NCI-H128 (cell line): ENCODE data around the gene ATF6.
A peak's percentile ranks its signal among the peaks of the same experiment; 100 is the strongest.
"Not testable (repeated sequence)": the region's sequence is repeated elsewhere in the genome, so short reads cannot be mapped to it uniquely, and the experiment has no call there.

Experiments
- DNase-seq: peaks from one replicate; lab custom pipeline; 2025; ENCODE audit not compliant: unreplicated experiment; lab: John Stamatoyannopoulos, UW

Gene ATF6

DNA sequence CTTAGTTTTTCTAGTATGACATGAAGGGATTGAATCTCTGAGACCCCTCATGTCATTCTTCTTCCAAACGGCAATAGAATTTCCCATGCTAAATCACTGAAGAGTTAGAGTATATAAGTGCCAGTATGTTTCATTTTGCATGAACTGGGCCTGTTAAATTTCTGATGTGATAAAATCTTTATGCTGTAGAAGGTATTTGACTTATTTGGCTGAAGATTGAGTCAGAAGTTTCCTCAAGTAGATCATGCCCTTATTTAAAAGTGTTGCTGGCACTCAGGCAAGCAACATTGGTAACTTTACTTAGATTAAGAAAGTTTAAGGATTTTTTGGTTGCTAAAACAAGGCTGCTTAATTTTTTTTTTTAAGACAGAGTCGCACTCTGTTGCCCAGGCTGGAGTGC, 13.3 kb downstream of the ATF6 start:
- DNase-seq = no peak

DNA sequence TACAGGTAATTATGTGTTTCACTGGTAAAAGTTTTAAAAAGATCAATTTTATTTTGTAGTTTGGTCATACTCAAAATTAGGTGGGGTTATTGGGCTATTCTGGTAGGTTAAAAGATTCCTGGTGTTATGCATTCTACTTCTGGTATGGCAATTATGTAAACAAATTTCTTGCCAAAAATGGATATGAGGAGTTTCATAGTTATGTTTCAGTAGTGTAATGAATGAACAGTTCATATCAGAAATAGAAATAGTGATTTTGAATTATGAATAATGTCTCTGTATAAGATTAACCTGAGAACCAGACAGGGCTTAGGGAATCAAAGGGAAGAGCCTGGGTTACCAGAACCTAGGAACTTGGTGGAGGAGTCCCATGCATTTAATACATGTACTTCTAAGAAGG, 15.9 kb downstream of the ATF6 start:
- DNase-seq = no peak

DNA sequence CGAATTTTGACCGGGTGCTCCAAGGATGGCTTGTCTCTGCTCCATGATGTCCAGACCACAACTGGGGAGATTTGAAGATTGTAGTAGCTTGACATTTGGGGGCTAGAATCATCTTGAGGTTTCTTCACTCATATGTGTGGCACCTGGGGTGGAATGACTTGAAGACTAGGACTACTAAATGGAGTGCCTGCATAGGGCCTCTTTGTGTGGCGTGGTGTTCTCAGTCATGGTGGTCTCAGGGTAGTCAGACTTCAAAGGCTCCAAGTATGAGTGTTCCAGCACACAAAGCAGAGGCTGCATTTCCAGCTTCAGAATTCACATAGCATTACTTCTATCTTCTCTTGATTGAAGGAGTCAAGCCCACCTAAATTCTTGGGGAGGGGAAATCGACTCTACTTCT, 16.8 kb downstream of the ATF6 start:
- no peak for DNase-seq

GRCh38 chr1:161784968-161785367, 18.8 kb downstream of the ATF6 start:
- no peak for DNase-seq

GRCh38 chr1:161787355-161787754, 21.2 kb downstream of the ATF6 start:
- DNase-seq = no peak

GRCh38 chr1:161790587-161791317, 24.6 kb downstream of the ATF6 start:
- DNase-seq = no peak

- DNase-seq = no peak
These were observed 26.0 kb downstream of the ATF6 start for GRCh38 chr1:161791904-161792655.

DNA sequence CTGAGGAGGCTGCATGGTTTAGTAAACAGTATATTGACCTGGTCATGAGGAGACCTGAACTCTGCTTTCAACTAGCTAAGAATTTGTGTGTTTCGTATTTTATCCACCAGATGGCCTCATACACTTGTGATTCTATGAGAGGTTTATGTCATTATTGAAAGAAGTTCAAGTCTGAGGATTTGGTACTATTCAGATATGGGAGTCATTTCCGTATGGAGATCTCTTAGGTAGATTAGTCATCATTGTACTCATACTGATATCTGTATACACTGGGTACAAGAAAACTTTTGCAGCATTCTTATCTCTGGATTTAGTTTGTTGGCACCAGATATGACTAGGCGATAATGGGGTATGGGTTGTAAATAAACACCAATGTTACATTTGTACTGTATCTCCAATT, 26.6 kb downstream of the ATF6 start:
- DNase-seq = peak; percentile 17

GRCh38 chr1:161799792-161800191, 33.7 kb downstream of the ATF6 start:
- DNase-seq = no peak

- no peak for DNase-seq
These were observed 35.8 kb downstream of the ATF6 start for GRCh38 chr1:161801955-161802354.

DNA sequence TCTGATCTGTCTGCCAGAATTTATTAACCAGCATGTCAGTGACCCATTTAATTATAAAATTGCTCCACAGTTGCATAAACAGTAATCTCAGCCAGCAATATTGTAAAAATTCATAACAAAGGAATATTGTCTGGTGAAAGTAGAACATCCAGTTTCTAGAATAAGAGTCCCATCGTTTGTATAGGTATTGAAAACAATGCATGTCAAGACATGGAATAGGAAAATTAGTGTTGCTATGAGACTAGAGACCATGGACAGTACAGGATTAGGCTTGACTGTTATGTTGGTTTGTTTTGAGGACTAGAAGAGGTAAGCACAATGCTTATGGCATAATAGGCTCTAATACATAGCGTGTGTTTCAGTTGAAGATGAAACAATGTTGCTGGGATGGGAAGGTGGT, 37.1 kb downstream of the ATF6 start:
- no peak for DNase-seq

- no peak for DNase-seq
These were observed 39.5 kb downstream of the ATF6 start for GRCh38 chr1:161805399-161806197.

- not testable (repeated sequence) for DNase-seq
These were observed 43.1 kb downstream of the ATF6 start for GRCh38 chr1:161809202-161809601.

DNA sequence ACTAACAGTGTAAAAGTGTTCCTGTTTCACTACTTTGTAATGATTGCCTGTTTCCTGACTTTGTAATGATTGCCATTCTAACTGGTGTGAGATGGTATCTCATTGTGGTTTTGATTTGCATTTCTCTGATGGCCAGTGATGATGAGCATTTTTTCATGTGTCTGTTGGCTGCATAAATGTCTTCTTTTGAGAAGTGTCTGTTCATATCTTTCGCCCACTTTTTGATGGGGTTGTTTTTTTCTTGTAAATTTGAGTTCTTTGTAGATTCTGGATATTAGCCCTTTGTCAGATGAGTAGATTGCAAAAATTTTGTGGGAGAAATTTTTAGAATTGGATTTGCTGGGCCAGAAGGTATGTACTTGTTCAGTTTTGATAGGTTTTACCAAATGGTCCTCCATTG, 43.5 kb downstream of the ATF6 start:
- DNase-seq = not testable (repeated sequence)

- no peak for DNase-seq
These were observed 44.7 kb downstream of the ATF6 start for GRCh38 chr1:161810780-161811179.

DNA sequence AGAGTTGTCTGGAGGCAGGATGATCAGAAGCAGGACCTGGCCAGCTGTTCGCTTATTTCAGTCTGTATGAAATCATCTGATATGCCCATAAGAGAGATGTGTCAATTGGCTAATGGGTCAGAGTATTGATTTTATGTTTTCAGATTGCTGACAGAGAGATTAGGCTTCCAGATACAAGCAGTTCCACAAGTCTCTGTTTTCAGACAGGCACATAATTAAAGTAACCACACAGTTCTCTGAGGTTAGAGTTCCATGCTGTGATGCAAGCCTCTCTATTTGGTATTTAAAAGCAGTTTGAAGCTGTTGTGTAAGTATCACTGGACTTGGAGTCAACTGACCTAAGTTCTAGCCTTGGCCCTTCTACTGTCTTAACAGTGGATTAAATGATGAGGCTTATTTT, 50.1 kb downstream of the ATF6 start:
- DNase-seq = no peak

DNA sequence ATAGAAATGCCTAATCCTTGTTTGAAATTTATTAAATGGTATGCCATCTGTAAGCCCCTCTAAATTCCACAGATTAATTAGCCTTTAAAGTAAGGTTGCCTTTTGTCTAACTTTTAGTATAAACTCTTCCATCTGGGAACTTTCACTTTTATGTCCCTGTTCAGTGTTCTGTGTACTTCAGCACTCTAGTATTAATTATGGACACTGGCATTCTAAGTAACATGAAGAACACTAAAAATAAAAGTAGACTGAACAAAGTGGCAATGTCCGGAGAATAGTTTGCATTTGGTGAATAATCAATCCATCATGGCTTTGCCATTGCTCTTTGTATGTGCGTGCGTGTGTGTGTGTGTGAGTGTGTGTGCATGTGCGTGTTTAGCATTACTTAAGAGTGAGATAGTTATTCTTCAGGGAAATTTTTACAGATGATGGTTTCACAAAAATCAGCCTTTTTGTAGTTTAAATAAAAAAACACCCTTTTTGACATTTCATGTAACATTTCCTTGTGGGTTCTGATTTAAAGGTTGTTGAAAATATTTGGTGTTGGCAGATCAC, 51.1 kb downstream of the ATF6 start:
- no peak for DNase-seq

- DNase-seq = no peak
These were observed 54.8 kb downstream of the ATF6 start for GRCh38 chr1:161820914-161821313.

- no peak for DNase-seq
These were observed 58.5 kb downstream of the ATF6 start for GRCh38 chr1:161824618-161825017.

GRCh38 chr1:161825831-161826230, 59.7 kb downstream of the ATF6 start:
- no peak for DNase-seq

DNA sequence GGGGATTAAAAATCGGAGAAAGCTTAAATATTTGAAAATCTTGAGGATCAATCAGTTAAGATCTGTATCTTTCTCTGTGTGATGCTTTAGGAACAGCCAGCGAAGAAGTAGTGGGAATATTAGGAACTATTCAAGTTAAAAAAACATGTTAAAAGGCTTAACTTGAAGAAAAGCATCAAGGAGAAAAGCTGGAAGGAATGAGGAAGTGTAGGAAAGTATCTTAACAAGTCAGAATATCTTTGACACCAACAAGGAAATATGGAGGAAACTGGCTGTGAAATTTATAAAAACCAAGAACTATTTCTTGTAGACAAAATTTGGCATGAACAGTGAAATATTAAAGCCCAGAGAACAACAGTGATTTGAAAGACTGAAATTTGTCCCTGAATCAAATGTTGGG, 60.4 kb downstream of the ATF6 start:
- DNase-seq = no peak

DNA sequence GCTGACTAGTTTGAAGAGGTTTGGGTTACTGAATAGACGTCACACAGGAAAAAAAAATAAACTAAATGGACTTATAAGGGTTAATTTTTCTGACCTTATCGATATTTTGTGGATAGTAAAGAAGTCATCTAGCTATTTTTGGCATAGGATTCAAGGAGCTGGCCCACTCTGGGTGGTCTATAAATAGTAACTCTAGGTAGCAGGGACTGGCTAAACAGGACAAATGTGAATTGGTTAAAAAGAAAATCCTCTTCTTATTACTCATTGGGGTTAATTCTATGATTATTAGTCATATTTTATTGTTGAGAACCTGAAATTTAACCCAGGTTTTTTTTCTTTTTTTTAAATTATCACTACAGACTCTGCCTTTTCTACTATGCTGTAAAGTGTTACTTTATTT, 61.7 kb downstream of the ATF6 start:
- DNase-seq = no peak
